Measurements from ENCODE around the gene ZEB2. TPM values are rescaled to one million over a fixed set of nuclear protein-coding genes. Genes with fewer than 3 reads are reported as not detected.

ZEB2 gene
- total RNA-seq, 1 experiment from 2014 or later = 28.2 TPM

DNA sequence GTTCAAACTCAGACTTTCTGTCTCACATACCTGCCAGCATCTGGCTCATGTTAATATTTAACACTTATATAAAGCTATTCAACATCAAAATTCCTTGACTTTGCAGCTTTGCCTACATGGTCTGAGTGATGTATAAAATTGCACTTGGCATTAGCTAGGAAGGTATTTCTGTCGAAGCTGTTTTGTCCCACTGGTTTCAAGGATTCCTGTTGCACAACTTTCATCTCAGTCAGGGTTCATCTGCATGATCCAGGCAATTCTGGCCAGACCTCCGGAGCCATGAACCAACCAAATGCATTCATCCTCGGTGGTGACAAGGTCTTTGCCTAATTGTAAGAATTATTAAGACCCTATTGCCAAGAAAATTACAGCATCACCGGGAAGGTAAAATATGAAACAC, 185.4 kb downstream of the ZEB2 start:
- POLR2A ChIA-PET = no interaction called here
- intact Hi-C loops (cut with micrococcal nuclease) = loop anchor here (5.0 to 10.0 kb wide), 2 partner anchors 78 to 560 kb away; no protein-coding TSS in a partner anchor
- CTCF ChIA-PET = no interaction called here
- no peaks in the 10 kb centered on the region for H3K9me3 Mint-ChIP-seq (ENCODE audit: unreplicated experiment)
- no TSS peak for BruUV-seq (replicated peaks)
- H3K4me1 Mint-ChIP-seq (ENCODE audit: insufficient read depth, unreplicated experiment) = peaks cover 5% of the 10 kb centered on the region
- H3K27me3 Mint-ChIP-seq (ENCODE audit: insufficient read depth, unreplicated experiment) = no peaks in the 10 kb centered on the region
- DNase-seq (ENCODE audit: unreplicated experiment) = no peak
- no peak overlapping the region for H3K27ac Mint-ChIP-seq (ENCODE audit: low read depth, unreplicated experiment)
- no peaks in the 10 kb centered on the region for H3K36me3 Mint-ChIP-seq (ENCODE audit: insufficient read depth, unreplicated experiment)
- TF ChIP-seq, protein P1, sequence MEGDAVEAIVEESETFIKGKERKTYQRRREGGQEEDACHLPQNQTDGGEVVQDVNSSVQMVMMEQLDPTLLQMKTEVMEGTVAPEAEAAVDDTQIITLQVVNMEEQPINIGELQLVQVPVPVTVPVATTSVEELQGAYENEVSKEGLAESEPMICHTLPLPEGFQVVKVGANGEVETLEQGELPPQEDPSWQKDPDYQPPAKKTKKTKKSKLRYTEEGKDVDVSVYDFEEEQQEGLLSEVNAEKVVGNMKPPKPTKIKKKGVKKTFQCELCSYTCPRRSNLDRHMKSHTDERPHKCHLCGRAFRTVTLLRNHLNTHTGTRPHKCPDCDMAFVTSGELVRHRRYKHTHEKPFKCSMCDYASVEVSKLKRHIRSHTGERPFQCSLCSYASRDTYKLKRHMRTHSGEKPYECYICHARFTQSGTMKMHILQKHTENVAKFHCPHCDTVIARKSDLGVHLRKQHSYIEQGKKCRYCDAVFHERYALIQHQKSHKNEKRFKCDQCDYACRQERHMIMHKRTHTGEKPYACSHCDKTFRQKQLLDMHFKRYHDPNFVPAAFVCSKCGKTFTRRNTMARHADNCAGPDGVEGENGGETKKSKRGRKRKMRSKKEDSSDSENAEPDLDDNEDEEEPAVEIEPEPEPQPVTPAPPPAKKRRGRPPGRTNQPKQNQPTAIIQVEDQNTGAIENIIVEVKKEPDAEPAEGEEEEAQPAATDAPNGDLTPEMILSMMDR (IDR thresholded peaks at IDR 0.05; ENCODE audit: unreplicated experiment) = no peak
- H3K4me3 Mint-ChIP-seq (ENCODE audit: unreplicated experiment) = no peak overlapping the region
